NCI-H748 (cell line): ENCODE measurements around the gene EIF3F.

Experiments
- DNase-seq: peaks from one replicate; lab custom pipeline; 2025; ENCODE audit not compliant: unreplicated experiment; lab: John Stamatoyannopoulos, UW

EIF3F gene

DNA sequence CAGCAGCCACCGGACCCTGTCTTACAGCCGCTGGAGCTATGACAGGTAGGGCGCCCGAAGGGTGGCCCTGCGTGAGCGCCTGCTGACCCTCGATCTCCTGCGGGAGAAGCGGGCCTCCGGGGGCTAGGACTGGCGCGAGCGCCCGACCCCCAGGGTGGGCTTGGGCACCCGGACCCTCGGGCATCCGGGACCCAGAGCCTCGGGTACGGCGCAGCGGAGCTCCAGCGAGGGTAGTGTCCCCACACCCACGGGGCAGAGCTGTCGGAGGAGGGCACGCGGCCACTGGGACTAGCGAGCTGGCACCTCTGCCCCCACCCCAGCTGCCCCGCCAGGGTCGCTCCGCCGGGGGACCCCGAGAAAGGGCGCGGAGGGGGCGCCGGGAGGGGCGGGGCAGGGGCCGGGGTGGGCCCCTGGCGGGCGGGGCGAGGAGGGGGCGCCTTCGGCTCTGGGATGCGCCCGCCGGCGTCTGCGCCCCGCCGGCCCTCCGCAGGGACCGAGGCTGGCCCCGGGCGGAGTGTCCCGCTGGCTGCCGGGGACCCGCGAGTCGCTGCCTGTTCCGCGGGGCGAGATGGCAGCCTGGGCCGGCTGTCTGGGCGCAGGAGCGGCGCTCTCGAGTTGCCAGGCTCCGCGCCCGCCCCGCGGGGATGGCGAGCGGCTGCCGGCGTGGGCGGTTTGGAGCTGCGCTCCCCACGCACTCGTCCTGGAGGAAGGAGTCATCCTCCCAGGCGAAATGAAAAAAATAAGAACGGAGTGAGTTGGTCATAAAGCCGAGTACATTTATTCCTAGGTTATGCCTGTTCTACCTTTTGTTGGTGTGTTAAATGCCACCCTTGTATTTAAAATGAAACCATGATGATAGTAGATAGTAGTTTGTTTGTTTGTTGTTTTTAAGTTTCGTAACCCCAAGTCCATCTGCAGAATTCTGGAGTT is 32.4 kb downstream of the EIF3F start:
- DNase-seq: peak; percentile 43

DNA sequence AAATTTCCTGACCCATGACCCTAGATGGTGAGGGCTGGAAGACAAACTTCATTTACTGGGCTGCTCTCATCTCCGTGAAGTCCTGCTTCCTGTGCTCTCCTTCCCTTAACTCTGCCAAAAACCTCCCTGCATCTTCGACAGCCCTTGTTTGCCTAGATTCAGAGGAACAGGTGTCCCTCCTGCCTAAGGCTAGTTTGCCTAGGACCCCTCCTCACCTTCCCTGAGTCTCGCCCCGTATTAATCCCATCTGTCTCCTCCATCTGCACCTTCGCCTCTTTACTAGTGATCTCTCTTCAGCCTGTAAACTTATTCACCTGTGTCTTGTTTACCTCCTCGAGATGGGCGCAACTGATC is 33.1 kb downstream of the EIF3F start:
- DNase-seq: no peak

DNA sequence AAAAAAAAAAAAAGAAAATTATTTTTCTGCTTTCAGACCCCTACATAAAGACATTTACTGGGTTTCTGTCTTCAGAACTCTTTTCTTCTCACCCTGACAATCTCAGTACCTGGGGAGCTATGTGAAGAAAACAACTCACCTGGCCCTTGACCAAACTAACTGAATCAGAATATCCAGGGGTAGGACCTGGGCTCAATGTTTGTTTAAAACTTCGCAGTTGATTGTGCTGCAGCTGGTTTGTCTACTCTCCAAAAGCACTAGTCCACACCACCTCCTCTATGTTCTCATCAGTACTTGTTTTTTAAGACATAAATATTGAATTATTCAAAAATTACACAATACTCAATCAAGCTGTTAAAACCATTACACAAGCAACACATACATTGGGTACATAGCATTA is 34.8 kb downstream of the EIF3F start:
- no peak for DNase-seq

DNA sequence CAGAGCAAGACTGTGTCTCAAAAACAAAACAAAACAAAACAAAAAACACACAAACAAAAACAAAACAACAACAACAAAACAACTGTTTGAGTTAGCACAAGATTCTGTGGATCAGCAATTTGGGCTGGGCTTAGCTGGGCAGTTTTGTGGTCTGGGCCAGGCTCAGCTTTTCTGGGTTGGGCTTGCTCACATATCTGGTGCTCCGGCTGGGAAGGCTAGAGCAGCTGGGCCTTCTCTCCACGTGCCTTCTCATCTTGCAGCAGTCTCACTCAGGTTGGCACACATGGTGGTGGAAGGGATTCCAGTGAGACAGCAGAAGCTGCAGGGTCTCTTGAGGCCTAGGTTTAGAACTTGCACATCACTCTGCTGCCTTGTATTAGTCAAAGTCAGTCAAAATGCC is 35.7 kb downstream of the EIF3F start:
- DNase-seq: no peak

DNA sequence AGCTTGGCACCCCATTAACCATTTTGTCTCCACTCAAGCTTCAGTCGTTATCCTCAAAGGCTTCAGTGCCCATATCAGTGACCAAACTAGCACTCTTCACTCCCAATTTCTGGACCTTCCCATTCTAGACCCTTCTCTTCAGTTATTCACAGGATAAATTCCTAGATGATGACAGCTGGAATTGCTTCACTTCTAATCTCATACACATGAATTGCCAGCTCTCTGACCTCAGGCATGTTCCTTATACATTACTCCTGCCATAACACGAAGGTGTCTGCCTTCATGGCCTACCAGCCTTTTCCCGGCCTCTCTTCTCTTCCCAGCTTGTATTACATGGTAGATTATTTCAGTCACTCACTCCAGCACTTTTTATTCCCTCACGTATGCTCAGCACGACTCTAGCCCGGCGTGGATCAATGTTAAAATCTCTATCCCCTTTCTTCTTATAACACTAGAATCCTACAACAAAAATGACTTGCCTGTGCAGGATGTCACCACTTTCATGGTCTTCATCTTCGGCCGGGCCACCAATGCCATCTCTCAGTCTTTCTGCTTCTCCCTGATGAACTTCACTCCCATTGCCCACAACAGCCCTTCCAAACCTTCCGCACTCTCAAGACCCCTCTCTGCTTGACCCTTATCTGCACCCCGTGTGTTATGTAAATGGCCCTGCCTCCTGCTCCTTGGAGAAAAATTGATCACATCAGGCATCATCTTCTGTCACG is 36.9 kb downstream of the EIF3F start:
- no peak for DNase-seq

DNA sequence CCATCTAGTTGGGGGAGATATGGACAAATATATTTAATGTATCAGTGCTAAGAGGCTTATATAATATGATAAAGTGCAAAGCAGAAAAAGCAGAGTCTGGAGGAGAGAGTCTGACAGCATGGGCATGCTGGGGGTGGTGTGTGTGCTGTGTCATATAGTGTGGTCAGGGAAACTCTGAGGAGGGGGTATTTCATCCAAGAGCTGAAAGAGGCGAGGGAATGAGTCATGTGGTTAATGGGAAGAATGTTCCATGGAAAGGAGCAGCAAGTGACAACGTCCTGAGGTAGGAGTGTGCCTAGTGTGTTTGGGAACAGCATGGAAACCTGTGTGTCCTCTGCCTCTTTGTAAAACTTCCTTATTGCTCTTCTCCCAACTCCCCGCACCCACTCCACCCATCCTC is 38.0 kb downstream of the EIF3F start:
- DNase-seq: no peak

DNA sequence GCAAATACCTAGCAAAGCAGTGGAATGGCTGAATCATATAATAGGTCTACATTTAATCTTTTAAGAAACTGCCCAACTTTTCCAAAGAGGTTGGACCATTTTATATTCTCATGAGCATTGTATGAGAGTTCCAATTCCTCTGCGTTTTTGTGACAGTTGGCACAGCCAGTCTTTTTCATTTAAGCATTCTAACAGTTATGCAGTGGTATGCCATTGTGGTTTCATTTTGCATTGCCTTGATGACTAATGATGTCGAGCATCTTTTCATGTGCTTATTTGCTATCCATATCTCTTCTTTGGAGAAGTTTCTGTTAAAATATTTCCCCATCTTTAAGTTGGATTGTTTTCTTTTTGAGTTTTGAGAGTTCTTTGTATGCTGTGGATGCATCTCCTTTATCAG is 38.7 kb downstream of the EIF3F start:
- no peak for DNase-seq

DNA sequence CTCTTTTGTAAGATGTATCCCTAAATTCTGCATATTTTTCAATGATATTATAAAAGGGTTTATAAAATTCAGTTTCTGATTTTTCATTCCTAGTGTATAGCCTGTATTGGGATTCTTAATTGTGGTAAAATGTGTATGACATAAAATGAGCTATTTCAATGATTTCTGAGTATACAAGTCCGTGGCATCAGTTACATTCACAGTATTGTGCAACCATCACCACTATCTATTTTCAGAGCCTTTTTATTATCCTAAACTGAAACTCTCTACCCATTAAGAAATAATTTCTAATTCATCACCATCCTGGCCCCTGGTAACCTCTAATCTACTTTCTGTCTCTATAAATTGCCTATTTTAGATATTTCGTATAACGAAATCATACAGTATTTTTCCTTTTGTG is 39.8 kb downstream of the EIF3F start:
- DNase-seq: no peak

DNA sequence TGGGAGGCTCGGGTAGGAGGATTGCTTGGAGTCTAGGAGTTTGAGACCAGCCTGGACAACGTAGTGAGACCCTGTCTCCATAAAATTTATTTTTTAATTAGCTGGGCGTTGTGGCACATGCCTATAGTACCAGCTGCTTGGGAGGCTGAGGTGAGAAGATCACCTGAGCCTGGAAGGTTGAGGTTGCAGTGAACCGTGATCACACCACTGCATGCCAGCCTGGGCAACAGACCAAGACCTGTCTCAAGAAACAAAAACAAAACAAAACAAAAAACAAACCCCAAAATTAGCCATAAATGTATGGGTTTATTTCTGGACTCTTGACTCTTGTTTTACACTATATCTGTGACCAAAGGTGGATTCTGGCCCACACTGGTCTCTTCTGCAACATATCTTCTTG is 41.6 kb downstream of the EIF3F start:
- DNase-seq: no peak

DNA sequence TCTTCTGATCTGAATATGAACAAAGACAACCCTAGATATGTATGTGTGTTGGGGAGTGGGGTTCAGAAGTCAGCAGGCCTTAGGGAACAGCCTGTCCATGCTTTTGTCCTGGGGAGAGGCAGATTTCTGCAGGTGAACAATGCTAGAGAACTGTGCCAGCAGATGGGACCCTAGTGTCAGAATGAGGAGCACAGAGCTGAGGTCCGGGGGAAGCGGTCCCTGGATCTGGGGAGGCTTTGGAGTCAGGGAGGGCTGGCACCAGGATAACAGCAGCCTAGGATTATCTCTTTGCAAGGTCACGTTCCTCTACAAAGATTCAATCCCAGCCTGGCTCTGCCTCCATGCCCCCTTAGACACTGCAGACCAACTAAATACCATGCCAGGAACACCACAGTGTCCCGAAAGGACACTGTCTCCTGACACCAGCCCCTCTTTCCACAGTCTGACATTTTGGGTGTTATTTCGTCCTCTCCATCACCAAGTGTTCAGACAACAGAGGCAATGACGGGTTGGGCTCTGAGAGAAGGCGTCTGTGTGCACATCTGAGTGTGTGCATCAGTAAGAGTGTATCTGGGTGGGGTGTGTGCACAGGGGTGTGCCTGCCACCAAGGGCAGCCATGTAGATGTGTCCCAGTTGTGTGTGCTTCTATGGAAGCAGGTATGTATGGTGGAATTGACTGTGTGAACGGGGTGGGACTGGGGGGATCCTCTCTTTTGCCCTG is 43.5 kb downstream of the EIF3F start:
- DNase-seq: no peak

DNA sequence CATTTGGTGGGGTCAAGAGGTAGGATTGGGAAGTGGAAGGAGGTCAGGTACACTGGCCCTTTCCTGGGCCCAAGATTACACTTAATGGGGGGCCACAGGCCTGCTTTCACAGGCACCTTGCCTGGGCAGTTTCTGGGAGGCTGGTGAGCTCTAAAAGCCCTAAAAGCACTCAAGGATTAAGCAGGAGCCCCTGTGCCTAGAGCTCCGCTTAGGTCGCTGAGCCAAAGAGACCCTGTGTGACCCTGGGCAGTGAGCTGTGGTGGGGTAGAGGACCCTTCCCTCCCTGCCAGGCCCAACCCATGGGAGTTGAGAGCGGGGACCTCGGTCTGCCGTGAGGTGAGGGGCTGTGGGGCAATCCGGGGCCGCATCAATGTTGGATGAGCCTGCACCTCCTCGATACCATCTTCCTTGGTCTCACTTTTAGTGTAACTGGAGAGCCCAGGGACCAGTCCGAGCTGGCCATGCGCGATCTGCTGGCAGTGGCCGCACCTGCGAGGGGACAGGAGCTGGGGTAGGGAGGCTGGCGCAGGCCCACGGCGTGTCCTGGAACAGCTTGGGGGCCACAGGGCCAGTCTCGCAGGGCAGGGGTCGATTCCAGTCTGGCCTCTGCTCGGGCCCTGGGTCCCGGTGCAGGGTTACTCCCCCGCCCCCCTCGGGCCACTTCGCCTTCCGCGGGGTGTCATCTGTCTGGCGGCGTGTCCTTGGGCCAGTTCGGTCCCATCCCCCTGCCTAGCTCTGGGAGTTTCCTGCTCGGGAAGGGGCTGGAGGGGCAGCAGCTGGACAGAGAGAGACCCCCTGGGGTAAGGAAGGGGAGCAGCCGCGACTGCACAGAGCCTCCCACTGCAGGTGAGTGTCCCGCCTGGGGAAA is 44.3 kb downstream of the EIF3F start:
- DNase-seq: no peak

DNA sequence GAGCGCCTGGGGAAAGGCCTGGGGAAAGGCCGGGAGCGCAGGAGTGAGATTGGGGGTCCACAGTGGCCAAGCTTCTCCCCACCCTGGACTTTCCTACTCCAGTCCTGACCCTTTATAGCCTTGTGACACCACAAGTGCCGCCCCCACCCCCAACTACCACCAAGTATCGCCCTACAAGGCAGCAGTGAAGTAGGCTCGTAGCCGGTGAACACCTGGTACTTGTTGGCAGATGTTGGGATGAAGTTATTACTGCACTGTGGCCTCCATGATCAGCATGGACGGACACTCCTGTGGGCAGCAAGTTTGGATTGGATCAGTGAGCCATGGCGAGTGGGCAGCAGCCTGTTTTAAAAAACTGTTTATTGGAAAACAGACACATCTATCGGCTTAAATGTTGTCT is 45.0 kb downstream of the EIF3F start:
- DNase-seq: no peak

DNA sequence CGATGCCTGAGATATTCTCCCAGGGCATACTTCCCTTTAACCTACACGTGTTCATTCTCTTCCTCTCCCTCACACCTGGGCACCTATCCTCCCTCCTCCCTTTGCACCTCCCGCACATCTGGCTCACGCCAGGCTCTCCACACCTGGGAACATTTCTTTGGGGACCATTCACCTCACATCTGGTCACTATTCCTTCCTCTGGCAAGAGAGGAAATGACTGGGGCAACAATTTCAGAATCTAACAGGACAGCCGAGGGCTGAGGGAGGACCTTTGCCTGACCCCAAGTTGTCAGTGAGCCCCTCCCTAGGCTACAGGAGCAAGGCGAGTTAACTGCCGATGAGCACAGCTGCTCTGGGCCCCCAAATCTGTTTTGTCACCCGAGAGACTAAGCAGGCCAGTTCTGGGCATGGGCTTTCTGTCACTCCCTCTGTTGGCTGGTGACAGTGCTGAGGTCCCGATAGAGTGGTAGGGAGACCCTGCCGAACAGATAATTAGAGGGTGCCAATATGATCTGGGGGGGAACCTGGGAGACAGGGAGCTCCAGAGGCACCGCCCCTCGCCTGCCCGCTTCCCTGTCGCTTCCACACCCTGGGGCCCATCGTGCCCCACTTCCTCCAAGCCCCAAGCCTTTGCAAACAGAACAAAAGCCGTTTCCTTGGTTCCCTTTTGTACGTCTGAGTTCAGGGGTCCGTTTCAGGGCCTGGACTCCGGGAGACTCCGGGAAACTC is 45.6 kb downstream of the EIF3F start:
- no peak for DNase-seq

DNA sequence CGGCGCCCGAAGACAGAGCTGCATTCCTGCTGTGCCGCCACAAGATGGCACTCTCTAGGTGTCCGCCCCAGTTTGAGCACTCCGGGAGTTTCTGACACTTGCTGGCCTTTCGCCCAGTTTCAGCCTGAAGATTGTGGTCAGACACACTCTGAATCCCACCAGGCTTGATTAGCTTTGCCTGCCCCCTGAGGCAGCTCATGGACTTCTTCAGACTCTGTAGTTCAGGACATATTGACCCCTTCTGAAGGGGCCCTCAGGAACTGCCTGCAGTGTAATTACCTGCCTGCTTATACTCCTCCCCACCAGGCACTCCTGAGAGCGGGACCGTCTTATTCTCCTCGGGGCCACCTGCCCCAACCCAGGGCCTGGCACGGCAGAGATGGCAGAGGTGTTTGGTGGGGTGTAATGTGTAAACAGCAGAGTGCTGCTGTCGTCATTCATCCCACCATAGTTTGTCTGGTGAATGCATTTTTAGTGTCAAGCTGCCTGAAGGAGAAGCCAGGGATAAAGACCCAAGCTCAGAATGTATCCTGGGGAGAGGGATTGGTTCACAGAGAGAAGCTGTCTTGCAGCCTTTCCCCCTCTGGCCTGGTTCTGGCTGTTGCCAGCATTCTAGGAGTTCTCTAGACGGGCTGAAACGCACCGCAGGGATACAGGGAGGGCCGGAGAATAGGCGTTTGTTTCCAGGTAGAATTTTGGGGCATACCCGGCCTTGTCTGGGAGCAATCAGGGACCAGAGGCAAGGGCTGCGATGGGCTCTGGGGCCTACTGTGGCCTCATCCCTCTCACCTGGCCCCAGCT is 46.4 kb downstream of the EIF3F start:
- DNase-seq: peak; percentile 60

DNA sequence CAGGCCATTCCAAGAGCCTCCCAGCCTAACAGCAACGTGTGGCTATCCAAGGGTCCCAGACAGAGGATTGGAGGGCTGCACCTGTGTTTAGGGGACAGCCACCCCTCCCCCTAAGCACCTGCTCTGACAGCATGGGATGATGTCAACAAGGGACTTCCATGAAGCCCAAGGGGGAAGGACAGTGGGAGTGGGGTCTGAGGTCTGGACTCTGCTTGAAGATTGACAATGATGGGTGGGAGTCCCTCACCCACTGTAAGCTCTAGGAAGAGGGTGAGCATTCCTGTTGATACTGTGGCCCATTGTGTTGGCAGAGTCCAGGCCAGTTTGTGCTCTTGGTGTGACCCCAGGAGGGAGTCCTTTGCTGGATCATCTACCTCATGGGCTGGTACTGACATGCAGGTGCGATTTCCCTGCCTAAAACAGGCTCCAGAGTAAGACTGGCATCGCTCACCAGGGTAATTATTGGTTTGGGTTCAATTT is 47.0 kb downstream of the EIF3F start:
- no peak for DNase-seq

DNA sequence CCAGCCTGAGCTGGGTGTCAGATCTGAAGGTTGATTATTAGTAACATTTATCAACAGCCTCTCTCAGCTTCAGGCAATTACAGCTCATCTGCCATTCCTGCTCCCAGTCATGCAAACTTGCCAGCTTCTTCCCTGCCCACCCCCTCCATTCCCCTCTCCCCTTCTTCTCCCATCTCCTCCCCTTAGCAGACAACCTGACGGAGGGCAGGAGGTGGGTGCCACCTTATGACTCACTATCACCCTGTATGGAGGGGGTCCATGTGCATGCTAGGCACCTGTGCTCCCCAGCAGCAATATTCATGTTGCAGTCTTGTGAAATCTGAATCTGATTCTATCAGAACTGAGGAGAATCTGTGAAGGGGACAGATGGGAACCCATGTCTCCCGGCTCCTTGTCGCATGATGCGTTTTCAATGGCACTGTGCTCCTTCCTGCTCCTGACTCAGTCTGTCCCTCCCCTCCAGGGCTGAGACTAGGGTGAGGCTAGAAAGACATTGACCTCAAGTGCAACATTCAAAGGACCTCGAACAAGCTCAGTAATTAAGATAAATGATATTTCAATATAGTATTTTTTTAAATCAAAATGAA is 47.6 kb downstream of the EIF3F start:
- DNase-seq: no peak

DNA sequence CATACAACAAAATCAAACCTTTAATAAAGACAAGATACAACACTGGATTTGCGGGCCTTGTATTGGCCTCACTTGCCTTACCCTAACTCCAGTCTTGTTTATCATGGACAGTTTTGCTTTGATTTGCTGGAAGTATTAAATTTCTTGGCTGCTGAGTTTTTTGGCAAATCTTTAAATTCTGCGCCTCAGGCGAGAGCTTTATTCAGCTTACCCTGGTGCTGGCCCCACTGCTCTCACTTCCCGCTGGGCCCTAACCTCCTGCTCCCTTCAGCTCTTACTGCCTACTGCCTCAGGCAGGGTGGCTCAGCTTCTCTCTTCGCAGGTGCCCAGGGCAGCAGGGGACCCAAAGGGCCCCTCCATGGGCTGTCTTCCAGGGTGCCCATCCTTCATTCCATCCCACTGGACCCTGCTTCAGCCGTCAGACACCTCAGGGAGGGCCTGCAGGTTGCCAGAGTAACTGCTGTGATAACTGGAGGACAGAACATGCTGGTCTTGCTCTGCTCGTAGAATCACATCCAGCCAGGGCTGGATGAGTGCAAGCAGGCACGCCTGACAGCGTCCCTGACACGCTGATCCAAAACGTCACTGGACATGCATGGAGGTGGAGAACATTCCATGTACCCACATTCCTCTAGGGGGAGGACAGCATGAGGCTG is 48.2 kb downstream of the EIF3F start:
- DNase-seq: no peak

DNA sequence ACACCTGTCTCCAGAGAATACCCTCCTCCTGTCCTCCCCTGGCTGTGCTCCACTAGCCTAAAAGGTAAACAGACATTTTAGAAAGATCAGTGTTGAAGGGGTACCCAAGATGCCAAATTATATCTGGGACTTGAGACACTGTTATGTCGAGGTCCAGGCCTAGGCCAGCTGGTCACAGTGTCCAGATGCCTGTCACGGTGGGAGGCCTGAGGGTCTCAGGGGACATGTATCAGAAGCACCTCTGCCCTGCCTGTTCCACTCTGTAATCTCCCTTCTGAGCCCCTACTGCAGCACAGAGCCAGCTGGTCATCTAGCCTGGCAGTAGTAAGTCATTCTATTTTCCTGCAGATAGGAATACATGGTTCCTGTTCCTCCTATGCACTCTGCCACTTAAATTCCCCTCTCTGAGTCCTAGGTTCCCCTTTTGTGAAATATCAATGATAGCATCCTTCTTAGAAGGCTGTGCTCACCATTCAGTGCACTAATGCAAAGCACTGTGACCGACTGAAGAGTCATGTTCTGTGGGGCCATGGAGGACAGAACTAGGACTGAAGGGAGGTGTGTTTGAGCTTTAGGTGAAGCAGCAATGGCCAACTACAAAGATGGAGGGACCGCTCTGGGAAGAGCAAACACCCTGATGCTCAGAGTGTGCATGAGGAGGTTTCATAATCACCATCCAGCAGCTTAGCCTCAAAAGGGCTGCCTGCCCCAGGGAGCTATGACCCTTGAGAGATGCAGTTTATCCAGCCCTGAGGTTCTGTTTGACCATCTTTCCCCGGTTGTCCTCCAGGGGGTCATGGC is 49.1 kb downstream of the EIF3F start:
- no peak for DNase-seq
